Ovary (tissue), 3 donors: Measurements from ENCODE around the gene MARCO.

ENCODE experiments used
- EP300 ChIP-seq: sonication (generic); formaldehyde crosslinking; IDR thresholded peaks from one replicate; pipeline ENCODE4 v1.6.1; 2017; ENCODE audit warnings: antibody characterized with exemption
- POLR2A ChIP-seq: fragments of 450-650 bp; IDR thresholded peaks from one replicate; pipeline ENCODE4 v1.6.1; 2017; ENCODE audit warnings: antibody characterized with exemption, mild to moderate bottlenecking, moderate library complexity
- TF ChIP-seq, protein P1 (sequence below), 3 donors: fragments of 450-650 bp in 2 of 3; fragments of 200-600 bp in 1 of 3; IDR thresholded peaks; one replicate each; pipeline versions ENCODE4 v1.5.1 to v1.8.0; 2016 to 2022; ENCODE audit warnings: antibody characterized with exemption in 3 of 3, mild to moderate bottlenecking in 1 of 3
- donor health status: DM: no; HTN: no; CAD: no.

DNA sequence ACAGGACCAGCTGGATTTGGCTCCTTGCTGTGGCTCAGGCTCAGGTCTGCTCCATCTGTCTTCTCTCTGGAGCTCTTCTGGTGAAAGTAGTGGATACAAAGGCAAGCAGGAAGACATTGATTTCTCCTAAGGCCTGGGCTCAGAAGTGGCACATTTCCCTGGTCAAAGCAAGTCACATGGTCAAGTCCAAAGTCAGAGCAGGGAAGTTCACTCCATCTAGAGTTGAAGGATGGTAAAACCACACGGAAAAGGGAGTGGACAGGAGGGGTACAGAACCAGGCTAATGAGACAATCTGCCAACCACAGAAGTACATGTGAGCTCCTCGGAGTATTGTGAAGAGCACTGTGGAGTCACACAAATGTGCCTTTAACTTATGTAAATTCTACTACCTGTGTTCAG, 66.1 kb downstream of the MARCO start:
- TF ChIP-seq, protein P1, sequence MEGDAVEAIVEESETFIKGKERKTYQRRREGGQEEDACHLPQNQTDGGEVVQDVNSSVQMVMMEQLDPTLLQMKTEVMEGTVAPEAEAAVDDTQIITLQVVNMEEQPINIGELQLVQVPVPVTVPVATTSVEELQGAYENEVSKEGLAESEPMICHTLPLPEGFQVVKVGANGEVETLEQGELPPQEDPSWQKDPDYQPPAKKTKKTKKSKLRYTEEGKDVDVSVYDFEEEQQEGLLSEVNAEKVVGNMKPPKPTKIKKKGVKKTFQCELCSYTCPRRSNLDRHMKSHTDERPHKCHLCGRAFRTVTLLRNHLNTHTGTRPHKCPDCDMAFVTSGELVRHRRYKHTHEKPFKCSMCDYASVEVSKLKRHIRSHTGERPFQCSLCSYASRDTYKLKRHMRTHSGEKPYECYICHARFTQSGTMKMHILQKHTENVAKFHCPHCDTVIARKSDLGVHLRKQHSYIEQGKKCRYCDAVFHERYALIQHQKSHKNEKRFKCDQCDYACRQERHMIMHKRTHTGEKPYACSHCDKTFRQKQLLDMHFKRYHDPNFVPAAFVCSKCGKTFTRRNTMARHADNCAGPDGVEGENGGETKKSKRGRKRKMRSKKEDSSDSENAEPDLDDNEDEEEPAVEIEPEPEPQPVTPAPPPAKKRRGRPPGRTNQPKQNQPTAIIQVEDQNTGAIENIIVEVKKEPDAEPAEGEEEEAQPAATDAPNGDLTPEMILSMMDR (IDR thresholded peaks at IDR 0.05), result no peak
- TF ChIP-seq EP300 (no peak), POLR2A (no peak)
